Measurements from ENCODE around the gene ATP2C2. TPM values are rescaled to one million over a fixed set of nuclear protein-coding genes. Genes with fewer than 3 reads are reported as not detected.
"Not testable (repeated sequence)": the region's sequence is repeated elsewhere in the genome, so short reads cannot be mapped to it uniquely, and the experiment has no call there.

The ATP2C2 gene
- total RNA-seq, 1 donor from 2014 or later: 12.2 TPM

GRCh38 chr16:84414789-84415326 is 46.5 kb downstream of the ATP2C2 start:
- no peak for TF ChIP-seq CTCF (conservative IDR thresholded peaks at IDR 0.05)
- Mint-ChIP-seq H3K27me3 (no peaks in the 10 kb centered on the region), H3K4me1 (ENCODE audit: unreplicated experiment) (peaks cover 27% of the 10 kb centered on the region), H3K9me3 (no peaks in the 10 kb centered on the region), H3K36me3 (no peaks in the 10 kb centered on the region), H3K27ac (no peak overlapping the region), H3K4me3 (no peak overlapping the region)
- DNase-seq (ENCODE audit: extremely low spot score, unreplicated experiment): no peak

GRCh38 chr16:84416407-84417321 is 48.3 kb downstream of the ATP2C2 start:
- peaks cover 26% of the 10 kb centered on the region for H3K4me1 Mint-ChIP-seq (ENCODE audit: unreplicated experiment)
- no peaks in the 10 kb centered on the region for H3K9me3 Mint-ChIP-seq
- no peaks in the 10 kb centered on the region for H3K27me3 Mint-ChIP-seq

GRCh38 chr16:84418056-84418849 is 49.9 kb downstream of the ATP2C2 start:
- Mint-ChIP-seq H3K9me3 (no peaks in the 10 kb centered on the region), H3K4me1 (ENCODE audit: unreplicated experiment) (peaks cover 26% of the 10 kb centered on the region), H3K4me3 (no peak overlapping the region), H3K27me3 (no peaks in the 10 kb centered on the region), H3K27ac (no peak overlapping the region), H3K36me3 (no peaks in the 10 kb centered on the region)
- DNase-seq (ENCODE audit: extremely low spot score, unreplicated experiment): no peak
- no peak for TF ChIP-seq CTCF (conservative IDR thresholded peaks at IDR 0.05)

More at GRCh38 chr16:84416407-84417321, 48.3 kb downstream of the ATP2C2 start:
- Mint-ChIP-seq H3K27ac (peak overlapping the region; percentile 7), H3K4me3 (no peak overlapping the region), H3K36me3 (no peaks in the 10 kb centered on the region)
- no peak for TF ChIP-seq CTCF (conservative IDR thresholded peaks at IDR 0.05)
- DNase-seq (ENCODE audit: extremely low spot score, unreplicated experiment): no peak

- no peak for TF ChIP-seq CTCF (conservative IDR thresholded peaks at IDR 0.05)
- H3K4me1 Mint-ChIP-seq (ENCODE audit: unreplicated experiment): peaks cover 21% of the 10 kb centered on the region
- H3K27ac Mint-ChIP-seq: no peak overlapping the region
- no peaks in the 10 kb centered on the region for H3K36me3 Mint-ChIP-seq
- DNase-seq (ENCODE audit: extremely low spot score, unreplicated experiment): no peak
- H3K27me3 Mint-ChIP-seq: no peaks in the 10 kb centered on the region
- H3K9me3 Mint-ChIP-seq: no peaks in the 10 kb centered on the region
- no peak overlapping the region for H3K4me3 Mint-ChIP-seq
Observed at GRCh38 chr16:84419730-84420129, 51.4 kb downstream of the ATP2C2 start.

GRCh38 chr16:84420556-84420955 is 52.2 kb downstream of the ATP2C2 start:
- not testable (repeated sequence) for H3K27me3 Mint-ChIP-seq; H3K27ac Mint-ChIP-seq; H3K4me3 Mint-ChIP-seq; DNase-seq (ENCODE audit: extremely low spot score, unreplicated experiment); H3K9me3 Mint-ChIP-seq; H3K36me3 Mint-ChIP-seq
- peaks cover 14% of the 10 kb centered on the region for H3K4me1 Mint-ChIP-seq (ENCODE audit: unreplicated experiment)
